Cortex of kidney (tissue), 1 donor: ENCODE results near the gene DOHH.
"Not testable (repeated sequence)": the region's sequence is repeated elsewhere in the genome, so short reads cannot be mapped to it uniquely, and the experiment has no call there.

ENCODE experiments used
- DNase-seq: peaks from one replicate; lab custom pipeline; 2025; lab: John Stamatoyannopoulos, UW

Gene DOHH

DNA sequence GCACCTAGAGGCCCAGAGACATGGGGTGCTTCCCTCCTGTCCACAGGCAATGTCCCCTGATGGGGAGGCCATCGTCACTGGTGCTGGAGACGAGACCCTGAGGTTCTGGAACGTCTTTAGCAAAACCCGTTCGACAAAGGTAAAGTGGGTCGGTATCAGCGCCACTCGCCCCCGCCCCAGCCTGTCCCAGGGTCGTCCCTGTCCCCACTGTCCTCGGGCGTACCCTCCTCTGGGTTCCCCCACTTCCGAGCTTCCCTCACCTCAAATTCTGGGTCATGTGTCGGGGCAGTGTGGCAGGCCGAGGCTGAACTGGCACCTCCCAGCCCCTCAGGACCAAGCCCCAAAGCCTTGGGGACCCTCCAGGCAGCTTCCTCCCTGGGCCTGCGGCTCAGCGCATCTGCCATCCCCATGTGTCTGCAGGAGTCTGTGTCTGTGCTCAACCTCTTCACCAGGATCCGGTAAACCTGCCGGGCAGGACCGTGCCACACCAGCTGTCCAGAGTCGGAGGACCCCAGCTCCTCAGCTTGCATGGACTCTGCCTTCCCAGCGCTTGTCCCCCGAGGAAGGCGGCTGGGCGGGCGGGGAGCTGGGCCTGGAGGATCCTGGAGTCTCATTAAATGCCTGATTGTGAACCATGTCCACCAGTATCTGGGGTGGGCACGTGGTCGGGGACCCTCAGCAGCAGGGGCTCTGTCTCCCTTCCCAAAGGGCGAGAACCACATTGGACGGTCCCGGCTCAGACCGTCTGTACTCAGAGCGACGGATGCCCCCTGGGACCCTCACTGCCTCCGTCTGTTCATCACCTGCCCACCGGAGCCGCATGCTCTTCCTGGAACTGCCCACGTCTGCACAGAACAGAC is 34.1 kb upstream of the DOHH start:
- DNase-seq = no peak

DNA sequence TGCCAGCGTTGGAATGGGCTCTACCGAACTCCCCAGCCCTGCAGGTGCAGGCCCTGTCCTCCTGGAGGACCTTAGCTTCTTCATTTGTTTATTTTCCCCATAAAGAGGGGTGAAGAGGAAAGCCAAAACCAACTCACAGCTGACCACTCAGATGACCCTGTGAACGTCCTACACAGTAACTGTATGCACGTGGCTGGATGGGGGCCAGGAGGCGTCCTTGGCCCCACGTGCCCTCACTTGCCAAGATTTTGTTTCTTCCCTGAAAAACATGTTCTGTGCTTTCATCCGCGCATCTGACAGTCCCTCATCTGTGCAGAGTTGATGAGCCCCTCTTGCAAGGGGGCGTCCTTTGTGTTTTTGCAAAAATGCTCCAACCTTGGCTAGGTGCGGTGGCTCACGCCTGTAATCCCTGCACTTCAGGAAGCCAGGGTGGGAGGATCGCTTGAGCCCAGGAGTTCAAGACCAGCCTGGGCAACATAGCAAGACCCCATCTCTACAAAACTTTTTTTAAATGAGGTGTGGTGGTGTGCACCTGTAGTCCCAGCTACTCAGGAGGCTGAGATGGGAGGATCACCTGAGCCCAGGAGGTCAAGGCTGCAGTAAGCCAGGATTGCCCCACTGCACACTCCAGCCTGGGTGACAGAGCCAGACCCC is 33.2 kb upstream of the DOHH start:
- DNase-seq = no peak

DNA sequence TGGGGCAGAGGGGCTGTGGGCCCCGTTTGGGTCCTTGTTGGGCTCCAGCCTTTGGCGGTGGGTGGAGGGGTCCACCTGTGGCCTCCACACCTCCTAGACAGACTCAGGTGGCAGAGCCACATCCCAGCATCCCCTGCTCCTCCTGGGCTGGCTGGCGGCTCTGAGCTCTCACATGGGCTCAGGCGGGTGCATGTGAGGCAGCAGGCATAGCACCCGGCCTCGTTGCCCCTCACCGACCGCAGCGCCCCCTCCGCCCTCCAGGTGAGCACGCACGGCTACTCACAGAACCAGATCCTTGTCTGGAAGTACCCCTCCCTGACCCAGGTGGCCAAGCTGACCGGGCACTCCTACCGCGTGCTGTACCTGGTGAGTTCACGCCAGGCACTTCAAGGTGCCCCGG is 32.6 kb upstream of the DOHH start:
- DNase-seq = no peak

DNA sequence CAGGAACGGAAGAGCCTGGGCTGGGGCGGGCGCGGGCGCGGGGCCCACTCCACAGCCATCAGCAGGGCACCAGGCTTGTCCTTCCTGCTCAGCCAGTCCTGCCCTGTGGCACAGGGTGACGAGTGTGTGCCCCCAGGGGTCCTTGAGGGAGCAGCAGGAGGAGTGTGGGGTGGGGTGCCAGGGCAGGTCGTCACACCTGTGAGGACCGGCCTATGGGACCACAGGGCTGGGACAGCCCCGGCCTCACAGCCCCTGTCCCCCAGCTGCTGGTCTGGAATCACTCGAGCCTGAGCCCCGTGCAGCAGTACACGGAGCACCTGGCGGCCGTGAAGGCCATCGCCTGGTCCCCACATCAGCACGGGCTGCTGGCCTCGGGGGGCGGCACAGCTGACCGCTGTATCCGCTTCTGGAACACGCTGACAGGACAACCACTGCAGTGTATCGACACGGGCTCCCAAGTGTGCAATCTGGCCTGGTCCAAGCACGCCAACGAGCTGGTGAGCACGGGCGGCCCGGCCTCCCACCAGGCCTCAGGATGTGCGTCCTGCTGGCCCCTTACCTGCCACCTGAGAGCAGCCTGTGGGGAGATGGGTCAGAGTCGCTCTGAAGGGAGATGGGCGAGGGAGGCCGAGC is 31.8 kb upstream of the DOHH start:
- no peak for DNase-seq

DNA sequence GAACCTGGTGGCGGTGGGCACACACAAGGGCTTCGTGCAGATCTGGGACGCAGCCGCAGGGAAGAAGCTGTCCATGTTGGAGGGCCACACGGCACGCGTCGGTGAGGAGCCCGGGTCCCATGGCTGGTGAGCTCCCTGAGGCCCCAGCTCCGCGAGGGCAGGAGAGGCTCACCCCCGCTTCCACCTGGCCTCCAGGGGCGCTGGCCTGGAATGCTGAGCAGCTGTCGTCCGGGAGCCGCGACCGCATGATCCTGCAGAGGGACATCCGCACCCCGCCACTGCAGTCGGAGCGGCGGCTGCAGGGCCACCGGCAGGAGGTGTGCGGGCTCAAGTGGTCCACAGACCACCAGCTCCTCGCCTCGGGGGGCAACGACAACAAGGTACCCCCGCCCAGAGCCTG is 31.2 kb upstream of the DOHH start:
- no peak for DNase-seq

DNA sequence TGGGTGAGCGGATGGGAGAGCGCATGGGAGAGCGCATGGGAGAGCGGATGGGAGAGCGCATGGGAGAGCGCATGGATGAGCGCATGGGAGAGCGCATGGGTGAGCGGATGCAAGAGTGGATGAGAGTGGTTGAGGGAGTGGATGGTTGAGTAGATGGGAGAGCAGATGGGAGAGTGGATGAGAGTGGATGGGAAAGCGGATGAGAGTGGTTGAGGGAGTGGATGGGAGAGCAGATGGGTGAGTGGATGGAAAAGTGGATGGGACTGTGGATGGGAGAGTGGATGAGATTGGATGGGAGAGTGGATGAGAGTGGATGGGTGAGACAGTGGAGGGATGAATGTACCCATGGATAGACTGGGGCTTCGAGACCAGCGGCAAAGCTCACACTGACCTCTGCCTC is 29.9 kb upstream of the DOHH start:
- no peak for DNase-seq

DNA sequence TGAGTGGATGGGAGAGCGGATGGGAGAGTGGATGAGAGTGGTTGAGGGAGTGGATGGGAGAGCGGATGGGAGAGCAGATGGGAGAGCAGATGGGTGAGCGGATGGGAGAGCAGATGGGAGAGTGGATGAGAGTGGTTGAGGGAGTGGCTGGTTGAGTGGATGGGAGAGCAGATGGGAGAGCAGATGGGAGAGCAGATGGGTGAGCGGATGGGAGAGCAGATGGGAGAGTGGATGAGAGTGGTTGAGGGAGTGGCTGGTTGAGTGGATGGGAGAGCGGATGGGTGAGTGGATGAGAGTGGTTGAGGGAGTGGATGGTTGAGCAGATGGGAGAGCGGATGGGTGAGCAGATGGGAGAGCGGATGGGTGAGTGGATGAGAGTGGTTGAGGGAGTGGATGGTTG is 28.8 kb upstream of the DOHH start:
- DNase-seq = not testable (repeated sequence)

DNA sequence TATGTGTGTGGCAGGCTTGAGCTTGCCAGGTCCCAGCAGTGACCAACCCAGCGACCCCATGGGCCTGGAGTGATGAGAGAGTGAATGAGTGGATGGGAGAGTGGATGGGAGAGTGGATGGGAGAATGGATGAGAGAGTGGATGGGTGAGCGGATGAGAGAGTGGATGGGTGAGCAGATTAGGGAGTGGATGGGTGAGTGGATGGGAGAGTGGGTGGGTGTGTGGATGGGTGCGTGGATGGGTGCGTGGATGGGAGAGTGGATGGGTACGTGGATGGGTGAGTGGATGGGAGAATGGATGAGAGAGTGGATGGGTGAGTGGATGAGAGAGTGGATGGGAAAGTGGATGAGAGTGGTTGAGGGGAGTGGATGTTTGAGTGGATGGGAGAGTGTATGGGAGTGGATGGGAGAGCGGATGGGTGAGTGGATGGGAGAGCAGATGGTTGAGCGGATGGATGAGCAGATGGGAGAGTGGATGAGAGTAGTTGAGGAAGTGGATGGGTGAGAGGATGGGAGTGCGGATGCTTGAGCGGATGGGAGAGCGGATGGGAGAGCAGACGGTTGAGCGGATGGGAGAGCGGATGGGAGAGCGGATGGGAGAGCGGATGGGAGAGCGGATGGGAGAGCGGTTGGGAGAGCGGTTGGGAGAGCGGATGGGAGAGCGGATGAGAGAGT is 28.2 kb upstream of the DOHH start:
- no peak for DNase-seq

DNA sequence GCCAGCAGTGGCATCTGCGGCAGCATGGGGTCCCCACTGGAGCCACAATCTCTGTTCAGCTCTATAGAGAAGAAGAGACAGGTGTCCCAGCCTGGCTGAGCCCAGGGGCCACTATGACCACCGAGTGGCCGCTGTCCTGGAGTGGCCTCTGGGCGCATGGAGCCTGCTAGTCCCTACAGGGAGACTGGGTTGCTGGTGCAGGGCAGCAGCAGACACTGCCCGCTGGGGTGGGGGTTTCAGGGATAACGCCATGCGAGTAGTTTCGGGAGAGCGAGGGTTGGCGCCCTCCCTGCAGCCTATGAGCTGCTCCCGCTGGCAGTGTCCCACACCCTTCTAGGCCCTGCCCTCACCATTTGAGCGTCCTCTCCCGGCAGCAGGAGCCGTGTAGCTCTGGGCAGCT is 27.6 kb upstream of the DOHH start:
- DNase-seq = no peak

DNA sequence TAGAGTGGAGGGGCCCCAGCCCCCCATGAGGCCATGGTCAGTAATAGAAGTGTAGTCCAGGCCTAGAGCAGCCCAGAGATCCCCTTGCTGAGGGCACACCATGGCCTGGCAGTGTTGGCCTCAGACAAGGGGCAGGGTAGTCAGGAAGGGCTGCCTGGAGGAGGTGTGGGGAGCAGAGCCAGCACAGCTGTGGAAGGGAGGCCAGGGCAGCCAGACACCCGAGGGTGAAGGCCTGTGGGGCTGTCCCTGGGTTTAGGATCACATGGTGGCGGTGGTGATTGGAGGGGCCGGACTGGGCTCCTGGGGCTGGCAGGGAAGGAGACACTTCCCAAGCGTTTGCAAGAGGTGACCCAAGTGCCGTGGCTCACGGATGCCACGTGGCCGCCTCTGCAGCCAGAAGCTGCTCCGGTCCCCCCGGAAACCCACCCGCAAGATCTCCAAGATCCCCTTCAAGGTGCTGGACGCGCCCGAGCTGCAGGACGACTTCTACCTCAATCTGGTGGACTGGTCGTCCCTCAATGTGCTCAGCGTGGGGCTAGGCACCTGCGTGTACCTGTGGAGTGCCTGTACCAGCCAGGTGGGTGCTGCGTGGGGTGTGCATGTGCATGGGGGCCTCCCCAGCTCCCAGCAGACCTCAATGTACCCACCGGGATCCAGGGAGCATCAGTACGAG is 26.9 kb upstream of the DOHH start:
- DNase-seq = no peak

DNA sequence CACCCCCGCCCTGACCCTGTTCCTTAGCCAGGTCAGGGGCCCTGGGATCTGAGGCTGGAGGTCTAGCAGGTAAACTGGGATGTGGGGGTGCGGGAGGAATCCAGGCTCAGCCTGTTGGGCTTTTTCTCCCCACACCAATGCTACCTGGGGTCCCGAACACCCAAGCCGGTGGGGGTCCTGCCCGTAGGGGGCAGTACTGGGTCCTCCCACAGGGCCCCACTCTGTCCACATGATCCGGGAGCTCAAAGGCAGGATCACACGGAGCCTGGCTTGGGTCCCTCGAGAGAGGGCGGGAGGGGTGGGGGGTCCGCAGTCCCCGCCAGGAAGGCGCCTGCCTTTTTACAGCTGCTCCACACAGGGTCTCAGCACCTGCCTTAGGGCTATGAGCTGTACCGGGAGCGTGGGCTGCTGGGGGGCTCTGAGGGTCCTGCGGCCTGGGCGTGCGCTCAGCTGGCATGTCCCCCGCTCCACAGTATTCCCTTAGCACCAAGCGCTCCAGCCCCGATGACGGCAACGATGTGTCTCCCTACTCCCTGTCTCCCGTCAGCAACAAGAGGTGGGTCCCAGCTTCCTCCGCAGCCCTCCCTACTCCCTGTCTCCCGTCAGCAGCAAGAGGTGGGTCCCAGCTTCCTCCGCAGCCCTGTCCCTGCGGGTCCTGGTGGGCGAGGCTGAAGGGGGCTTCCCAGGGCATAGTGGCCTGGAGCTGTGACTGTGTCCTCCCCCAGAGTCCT is 26.2 kb upstream of the DOHH start:
- no peak for DNase-seq

DNA sequence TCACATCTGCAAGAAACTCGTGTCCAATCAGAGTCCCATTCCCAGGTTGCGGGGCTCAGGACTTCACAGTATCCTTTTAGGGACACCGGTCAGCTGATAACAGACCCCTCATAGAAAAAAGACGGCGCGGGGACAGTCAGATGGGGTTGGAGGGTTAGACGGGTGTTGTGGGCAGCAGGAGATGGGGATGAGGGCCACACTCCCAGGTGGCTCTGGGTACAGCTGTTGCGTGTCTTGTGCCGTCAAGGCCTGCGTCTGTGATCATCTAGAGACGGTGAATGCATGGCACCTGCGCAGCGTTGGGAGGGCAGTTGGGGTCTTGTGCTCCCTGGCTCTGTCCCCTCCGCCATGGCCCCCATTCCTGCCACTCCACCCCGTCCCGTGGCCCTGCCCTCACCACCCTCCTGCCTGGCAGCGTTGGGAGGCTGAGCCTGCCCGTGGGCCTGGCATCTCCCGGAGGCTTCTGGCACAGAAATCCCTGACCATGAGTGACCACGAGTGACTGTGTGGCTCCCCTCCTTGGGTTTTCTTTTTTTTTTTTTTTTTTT is 24.5 kb upstream of the DOHH start:
- no peak for DNase-seq

DNA sequence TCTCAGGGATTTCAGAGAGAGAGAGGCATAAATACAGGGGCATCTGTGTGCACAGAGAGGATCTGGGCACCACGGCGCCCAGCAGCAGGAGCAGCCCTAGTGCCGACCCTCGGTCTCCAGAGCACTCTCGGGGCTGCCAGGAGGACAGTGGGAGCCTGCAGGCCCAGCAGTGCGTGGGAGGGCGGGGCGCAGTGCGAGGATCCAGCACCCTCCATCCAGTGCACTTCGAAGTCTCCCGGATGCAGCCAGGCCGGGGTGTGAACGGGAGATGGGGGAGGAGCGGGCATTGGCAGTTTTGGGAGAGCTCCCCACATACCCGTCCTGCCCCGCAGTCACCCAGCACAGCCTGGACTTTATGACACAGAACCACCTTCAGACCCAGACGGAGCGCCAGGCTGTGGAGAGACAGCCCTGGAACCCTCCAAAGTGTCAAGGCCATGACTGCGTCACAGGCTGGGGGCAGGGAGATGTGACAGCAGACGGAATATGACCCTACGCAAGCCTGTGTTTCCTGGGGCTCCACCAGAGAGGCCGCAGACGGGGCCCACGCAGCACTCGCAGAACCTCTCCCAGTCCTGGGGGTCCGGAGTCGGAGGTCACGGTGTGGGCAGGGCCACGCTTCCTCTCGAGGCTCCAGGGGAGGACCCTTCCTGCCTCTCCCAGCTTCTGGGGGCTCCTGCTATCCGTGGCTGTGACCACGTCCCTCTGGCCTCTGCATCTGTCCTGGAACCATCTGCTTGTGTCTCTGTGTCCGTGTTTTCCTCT is 23.8 kb upstream of the DOHH start:
- no peak for DNase-seq

DNA sequence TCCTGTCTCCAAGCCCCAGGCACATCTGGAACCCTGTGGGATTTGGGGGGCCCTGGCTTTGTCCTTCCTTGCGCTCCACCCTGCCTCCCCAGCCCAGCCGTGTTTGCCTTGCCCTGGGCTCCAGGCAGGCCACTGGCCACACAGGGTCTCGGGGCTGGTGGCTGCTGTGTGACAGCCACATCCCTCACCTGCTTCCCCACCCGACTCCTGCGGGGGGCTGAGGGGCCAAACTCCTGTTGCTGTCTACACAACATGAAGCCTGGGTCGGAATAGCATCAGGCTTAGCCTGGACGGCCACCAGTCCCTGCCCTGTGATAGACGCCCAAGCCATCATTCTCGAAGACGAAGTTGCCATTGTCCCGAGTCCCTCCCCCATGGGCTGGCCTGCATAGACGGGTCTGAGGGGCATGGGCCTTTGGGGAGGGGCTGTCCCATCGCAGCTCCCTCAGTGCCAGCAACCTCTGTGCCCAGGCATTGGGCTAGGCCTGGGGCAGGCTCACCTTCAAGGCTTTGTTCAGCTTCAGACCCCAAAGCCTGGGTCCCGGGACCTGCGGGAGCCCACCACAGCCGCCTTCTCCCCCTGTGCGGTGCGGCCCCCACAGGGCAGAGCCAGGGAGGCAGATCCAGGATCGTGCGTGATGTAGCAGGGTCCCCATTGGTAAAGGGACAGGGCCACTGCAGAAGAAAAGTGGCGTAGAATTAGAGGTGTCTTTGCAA is 23.0 kb upstream of the DOHH start:
- no peak for DNase-seq

DNA sequence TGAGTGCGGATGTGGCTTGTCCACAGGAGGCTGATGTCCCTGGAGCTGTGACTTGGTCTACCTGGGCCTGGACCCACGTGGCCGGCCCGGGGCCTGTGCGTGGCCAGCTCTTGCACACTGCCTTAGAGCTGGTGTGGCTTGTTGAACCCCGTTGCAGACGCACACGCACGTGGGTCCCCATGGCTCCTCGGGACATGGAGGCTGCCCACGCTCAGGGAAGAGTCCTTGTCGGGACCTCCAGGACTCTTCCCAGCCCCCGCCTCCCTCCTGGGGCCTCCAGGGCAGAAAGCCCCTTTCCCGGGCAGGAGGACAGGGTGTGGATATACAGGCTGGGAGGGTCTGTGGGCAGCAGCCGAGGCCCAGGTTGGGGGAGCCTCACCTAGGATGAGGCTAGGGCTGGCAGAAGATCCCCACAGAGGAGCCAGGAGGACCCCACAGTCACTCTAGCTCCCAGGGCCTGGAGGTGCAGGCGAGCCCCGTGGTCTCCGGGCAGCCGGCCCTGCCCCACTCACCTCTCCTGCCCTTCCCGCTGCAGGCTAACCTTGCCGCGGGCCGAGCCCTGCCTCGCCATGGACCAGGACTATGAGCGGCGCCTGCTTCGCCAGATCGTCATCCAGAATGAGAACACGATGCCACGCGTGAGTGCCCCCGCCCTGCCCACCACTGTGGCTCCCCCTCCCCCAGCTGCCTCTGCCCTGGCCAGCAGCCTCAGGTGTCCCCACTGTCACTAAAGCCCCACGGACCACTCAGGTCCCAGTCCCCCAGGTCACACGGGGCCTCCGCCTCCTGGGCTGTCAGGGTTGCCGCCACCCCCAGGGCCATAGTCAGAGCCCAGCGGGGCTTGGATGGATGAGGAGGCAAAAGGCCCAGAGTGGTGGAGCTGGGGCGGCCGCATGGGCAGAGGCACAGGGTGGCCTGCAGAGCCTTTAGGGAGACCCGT is 22.2 kb upstream of the DOHH start:
- no peak for DNase-seq

DNA sequence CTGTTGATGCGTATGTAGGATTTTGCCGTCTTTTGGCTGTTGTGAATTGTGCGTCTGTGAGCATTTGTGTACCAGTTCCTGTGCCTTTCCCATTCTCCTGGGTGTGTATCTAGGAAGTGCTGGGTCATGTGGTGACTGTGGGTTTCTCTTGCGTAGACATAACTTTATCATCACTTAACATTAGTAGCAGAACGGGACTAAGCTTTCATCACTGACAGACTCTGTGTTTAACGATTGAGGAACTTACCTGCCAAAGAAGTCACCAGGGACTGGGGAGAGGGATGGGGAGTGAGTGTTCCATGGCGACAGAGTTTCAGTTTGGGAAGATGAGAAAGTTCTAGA is 20.6 kb upstream of the DOHH start:
- no peak for DNase-seq

DNA sequence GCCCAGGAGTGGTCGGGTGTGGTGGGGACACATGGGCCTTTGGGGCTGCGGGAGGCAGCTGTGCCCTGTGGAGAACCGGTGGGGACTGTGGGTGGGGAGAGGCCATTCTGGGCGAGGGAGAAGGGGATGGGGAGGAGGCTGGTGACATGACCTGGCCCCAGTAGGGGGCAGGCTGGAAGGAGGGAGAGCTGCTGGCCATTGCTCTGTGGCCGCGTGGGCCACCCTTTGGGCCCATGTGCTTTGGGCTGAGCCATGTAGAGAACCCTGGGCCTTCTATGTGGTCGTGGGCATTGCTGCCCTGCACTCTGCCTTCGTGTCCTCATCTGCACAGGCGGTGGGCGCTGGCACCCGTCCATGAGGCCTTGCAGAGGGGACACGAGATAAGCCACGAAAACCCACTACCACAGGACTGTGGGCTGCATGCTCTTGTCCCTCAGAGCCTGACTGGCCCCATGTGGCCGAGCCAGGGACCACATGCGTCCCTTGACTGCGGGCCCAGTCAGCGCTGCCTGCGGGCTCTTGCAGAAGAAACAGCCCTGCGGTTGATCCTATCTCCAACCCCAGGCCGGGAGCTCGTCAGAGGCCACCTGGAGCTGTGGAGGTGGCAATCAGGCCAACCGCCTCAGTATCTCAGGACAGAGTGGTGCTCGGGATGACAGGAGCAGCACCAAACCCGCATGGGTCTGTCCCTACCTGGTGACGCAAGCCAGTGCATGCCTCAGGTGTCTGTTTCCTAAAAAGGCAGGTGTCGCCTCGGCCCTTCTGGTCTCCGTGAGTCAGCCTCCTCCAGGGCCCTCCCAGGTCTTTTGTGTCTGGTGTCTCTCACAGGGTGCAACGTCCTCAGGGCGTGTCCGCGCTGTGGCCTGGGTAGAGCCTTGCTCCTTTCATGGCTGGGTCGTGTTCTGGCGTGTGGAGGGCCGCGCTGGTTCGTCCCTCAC is 20.0 kb upstream of the DOHH start:
- no peak for DNase-seq

DNA sequence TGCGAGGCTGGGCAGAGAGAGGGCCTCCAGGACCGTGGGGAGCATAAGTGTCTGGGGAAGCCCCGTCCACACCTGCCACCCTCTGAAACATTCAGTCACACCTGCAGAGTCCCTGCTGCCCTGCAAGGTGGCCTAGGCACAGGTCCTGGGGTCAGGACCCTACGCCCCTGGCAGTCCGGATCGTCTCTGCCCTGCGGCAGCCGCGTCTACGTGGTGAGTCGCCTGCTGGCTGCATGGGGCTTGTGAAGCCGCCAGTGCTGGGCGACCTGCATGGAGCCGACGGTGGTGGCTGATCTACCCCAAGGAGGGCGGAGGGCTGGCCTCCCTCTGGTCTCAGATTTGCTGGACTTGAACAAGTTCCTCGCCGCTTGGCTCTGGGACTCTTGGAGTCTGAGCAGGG is 18.7 kb upstream of the DOHH start:
- no peak for DNase-seq
